Measurements from ENCODE around the gene VEGFA.

- TF ChIP-seq TARDBP (IDR thresholded peaks at IDR 0.05) (no peak), ARNT (IDR thresholded peaks at IDR 0.05) (no peak), SUZ12 (IDR thresholded peaks at IDR 0.05) (no peak), NFRKB (IDR thresholded peaks at IDR 0.05) (no peak)
Measured at GRCh38 chr6:43737272-43738081, 32.5 kb upstream of the VEGFA start.

Data from HEK293T (cell line).